Hepatocyte (in vitro differentiated cells): ENCODE measurements around the gene FRMD4B.

Source experiments
- CTCF ChIP-seq: fragments of 200-600 bp; sonication (generic); IDR thresholded peaks from 2 replicates; pipeline ENCODE4 v1.5.1; 2016; ENCODE audit warnings: antibody characterized with exemption, mild to moderate bottlenecking; ENCODE audit not compliant: poor library complexity
- EZH2 ChIP-seq: fragments of 200-600 bp; sonication (generic); IDR thresholded peaks from 2 replicates; pipeline ENCODE4 v1.6.1; 2016; ENCODE audit warnings: antibody characterized with exemption, mild to moderate bottlenecking, borderline replicate concordance

GRCh38 chr3:69422751-69423150 lies 36.9 kb upstream of the FRMD4B start:
- no peak for TF ChIP-seq CTCF
- TF ChIP-seq EZH2: no peak
